ENCODE data around the gene GNG13.
"Not testable (repeated sequence)": the region's sequence is repeated elsewhere in the genome, so short reads cannot be mapped to it uniquely, and the experiment has no call there.

Gene GNG13

DNA sequence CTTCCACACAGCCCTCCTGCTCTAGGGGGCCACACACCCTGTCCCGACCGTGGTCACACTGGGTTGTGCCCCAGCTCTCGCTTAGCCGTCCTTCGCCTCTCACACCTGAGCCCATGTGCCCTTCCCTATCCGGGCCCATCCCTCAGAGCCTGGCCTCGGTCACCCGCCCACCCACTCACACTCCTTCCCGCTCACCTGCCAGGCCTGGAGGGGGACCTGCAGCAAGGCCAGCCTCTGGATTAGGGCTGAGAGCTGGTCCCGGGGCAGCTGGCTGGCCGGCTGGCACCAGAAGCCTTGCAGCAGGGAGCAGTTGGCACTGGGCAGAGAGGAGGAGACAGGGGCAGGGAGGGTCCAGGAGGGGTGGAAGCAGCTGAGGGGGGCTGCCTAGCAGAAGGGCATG, 22.1 kb downstream of the GNG13 start:
- no peak for DNase-seq (ENCODE audit: low read depth in 2 of 2)

DNA sequence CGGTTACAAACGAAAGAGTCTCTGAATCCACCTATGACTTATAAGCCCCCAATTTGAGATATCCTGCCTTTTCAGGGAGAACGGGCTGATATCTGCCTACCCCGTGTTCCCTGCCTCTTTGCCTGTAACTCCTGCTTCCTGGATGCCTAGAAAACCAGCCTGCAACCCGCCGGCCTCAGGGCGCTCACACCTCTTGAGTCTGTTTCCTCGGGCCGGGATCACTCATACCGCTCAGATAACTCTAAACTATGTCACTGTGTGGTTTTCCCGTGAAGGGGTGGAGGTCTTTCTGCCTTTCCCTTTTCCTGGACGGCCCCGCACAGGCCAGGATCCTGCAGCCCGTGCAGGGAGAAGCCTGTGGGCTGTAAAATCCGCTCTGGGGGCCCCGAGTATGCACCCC, 22.7 kb downstream of the GNG13 start:
- DNase-seq (ENCODE audit: low read depth in 2 of 2): no peak

DNA sequence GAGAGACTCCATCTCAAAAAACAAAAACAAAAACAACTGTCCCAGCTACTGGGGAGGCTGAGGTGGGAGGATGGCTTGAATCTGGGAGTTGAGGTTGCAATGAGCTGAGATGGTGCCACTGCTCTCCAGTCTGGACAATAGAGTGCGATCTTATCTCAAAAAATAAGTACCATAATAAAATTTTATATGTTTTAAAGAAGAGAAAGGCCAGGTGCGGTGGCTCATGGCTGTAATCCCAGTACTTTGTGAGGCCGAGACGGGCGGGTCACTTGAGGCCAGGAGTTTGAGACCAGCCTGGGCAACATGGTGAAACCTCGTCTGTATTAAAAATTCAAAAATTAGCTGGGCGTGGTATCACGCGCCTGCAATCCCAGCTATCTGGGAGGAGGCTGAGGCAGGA, 23.7 kb downstream of the GNG13 start:
- no peak for DNase-seq (ENCODE audit: low read depth in 2 of 2)

DNA sequence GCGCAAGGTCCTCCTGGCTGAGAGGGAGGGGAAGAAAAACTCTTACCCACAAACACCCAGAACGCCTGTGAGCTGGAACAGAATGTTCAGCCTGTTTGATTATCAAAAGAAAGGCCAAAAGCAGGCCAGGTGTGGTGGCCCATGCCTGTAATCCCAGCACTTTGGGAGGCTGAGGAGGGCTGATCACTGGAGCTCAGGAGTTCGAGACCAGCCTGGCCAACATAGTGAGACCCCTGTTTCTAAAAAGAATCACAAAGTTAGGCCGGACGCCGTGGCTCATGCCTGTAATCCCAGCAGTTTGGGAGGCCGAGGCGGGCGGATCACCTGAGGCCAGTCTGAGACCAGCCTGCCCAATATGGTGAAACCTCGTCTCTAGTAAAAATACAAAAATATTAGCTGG, 24.2 kb downstream of the GNG13 start:
- not testable (repeated sequence) for DNase-seq (ENCODE audit: low read depth in 2 of 2)

- no peak for DNase-seq (ENCODE audit: low read depth in 2 of 2)
These were observed 25.2 kb downstream of the GNG13 start for GRCh38 chr16:775236-775796.

- no peak for DNase-seq (ENCODE audit: low read depth in 2 of 2)
These were observed 26.2 kb downstream of the GNG13 start for GRCh38 chr16:774086-775001.

DNA sequence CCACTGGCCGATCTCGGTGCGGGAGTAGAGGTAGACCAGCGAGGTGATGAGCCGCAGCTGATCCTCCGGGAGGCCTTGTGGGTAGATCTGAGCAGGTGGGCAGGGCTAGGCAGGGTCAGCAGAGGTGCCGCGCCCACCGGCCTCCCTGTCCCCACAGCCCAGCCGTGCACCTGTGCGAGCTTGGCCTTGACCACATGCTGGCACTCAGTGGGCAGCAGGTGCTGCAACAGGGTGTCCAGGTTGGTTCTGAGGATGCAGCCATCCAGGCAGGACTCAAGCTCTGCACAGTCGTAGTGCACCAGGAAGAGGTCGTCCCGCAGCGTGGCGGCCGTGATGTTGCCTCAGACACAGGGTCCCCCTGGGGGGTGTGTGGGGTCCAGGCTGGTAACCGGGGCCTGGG, 27.6 kb downstream of the GNG13 start:
- no peak for DNase-seq (ENCODE audit: low read depth in 2 of 2)

DNA sequence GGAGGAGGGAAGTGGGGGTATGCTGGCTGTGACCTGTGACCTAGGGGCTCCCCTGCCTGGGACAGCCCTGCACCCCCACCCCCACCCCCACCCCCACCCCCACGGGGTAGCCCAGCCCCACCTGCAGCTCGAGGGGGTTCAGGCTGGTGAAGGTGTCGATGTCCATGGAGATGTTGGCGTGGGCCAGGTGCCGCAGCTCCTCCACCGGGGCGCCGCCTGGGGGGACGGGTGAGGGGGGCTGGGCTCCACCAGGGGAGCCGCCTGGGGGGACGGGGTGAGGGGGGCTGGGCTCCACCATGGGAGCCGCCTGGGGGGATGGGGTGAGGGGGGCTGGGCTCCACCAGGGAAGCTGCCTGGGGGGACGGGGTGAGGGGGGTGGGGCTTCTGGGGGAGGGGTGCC, 30.1 kb downstream of the GNG13 start:
- DNase-seq (ENCODE audit: low read depth in 2 of 2): no peak

GRCh38 chr16:769934-770333, 30.6 kb downstream of the GNG13 start:
- no peak for DNase-seq (ENCODE audit: low read depth in 2 of 2)

GRCh38 chr16:769184-769784, 31.2 kb downstream of the GNG13 start:
- DNase-seq (ENCODE audit: low read depth in 2 of 2): no peak

DNA sequence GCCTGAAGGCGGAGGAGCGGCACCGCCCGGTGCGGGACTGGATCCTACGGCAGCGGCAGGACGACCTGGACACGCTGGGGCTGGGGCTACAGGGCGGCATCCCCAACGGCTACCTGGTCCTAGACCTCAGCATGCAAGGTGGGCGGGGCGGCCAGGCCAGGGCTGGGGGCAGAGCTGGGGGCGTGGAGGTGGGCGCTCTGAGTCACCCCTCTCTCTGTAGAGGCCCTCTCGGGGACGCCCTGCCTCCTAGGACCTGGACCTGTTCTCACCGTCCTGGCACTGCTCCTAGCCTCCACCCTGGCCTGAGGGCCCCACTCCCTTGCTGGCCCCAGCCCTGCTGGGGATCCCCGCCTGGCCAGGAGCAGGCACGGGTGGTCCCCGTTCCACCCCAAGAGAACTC, 32.1 kb downstream of the GNG13 start:
- no peak for DNase-seq (ENCODE audit: low read depth in 2 of 2)

GRCh38 chr16:767743-768235, 32.7 kb downstream of the GNG13 start:
- DNase-seq (ENCODE audit: low read depth in 2 of 2): no peak

- no peak for DNase-seq (ENCODE audit: low read depth in 2 of 2)
These were observed 33.5 kb downstream of the GNG13 start for GRCh38 chr16:766820-767640.

DNA sequence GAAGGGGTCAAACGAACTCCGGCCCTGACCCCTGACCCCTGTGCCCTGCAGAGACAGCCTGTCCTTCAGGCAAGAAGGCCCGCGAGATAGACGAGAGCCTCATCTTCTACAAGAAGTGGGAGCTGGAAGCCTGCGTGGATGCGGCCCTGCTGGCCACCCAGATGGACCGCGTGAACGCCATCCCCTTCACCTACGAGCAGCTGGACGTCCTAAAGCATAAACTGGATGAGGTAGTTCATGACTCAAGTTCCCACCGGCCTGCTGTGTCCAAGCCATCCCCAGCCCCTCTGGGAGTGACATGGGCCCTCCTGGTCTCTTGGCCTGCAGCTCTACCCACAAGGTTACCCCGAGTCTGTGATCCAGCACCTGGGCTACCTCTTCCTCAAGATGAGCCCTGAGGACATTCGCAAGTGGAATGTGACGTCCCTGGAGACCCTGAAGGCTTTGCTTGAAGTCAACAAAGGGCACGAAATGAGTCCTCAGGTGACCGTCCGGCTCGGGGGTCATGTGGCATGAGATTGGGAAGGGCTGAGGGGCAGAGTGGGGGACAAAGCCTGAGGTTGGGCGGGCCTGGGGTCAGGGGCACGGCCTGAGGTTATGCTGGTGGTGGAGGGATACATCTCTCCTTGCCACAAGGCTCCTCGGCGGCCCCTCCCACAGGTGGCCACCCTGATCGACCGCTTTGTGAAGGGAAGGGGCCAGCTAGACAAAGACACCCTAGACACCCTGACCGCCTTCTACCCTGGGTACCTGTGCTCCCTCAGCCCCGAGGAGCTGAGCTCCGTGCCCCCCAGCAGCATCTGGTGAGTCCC, 34.3 kb downstream of the GNG13 start:
- no peak for DNase-seq (ENCODE audit: low read depth in 2 of 2)

DNA sequence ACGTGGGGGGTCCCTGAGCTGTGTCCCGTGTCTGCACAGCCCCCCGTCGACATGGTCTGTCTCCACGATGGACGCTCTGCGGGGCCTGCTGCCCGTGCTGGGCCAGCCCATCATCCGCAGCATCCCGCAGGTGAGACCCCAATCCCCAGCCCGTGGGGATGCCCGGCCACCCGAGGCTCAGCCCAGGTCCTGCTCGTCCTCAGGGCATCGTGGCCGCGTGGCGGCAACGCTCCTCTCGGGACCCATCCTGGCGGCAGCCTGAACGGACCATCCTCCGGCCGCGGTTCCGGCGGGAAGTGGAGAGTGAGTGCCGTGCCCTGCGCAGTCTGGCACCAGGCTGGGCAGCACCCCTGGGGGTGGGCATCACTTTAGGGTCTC, 35.1 kb downstream of the GNG13 start:
- no peak for DNase-seq (ENCODE audit: low read depth in 2 of 2)

GRCh38 chr16:764848-765487, 35.6 kb downstream of the GNG13 start:
- no peak for DNase-seq (ENCODE audit: low read depth in 2 of 2)

GRCh38 chr16:764184-764750, 36.3 kb downstream of the GNG13 start:
- no peak for DNase-seq (ENCODE audit: low read depth in 2 of 2)

- DNase-seq (ENCODE audit: low read depth in 2 of 2): no peak
These were observed 37.0 kb downstream of the GNG13 start for GRCh38 chr16:763369-764183.

GRCh38 chr16:762595-763268, 37.8 kb downstream of the GNG13 start:
- DNase-seq (ENCODE audit: low read depth in 2 of 2): no peak
